Tibial nerve (tissue), 4 donors: ENCODE results near the gene MAN1A2. TPM values are rescaled to one million over a fixed set of nuclear protein-coding genes. Genes with fewer than 3 reads are reported as not detected.
"Not testable (repeated sequence)": the region's sequence is repeated elsewhere in the genome, so short reads cannot be mapped to it uniquely, and the experiment has no call there.

ENCODE experiments used
- DNase-seq, 2 donors: peaks; one replicate each; pipeline ENCODE4 v3.0.0-alpha.2; 2019; ENCODE audit warnings: low spot score in 2 of 2
- H3K27ac ChIP-seq, 4 donors: fragments of 200-600 bp; sonication (generic) in 3 of 4; one replicate each; pipeline ENCODE4 v1.5.1; 2017 to 2019; ENCODE audit warnings: mild to moderate bottlenecking in 1 of 4
- H3K27me3 ChIP-seq, 2 donors: fragments of 200-600 bp; sonication (generic) in 1 of 2; one replicate each; pipeline versions ENCODE4 v1.5.1 to v1.6.0; 2017 to 2019
- H3K36me3 ChIP-seq, 3 donors: fragments of 200-600 bp; sonication (generic); one replicate each; pipeline ENCODE4 v1.5.1; 2018 to 2019
- H3K4me1 ChIP-seq, 4 donors: fragments of 200-600 bp; sonication (generic) in 3 of 4; one replicate each; pipeline ENCODE4 v1.5.1; 2017 to 2019
- H3K4me3 ChIP-seq, 4 donors: fragments of 200-600 bp; sonication (generic) in 3 of 4; one replicate each; pipeline ENCODE4 v1.5.1; 2017 to 2019; ENCODE audit warnings: mild to moderate bottlenecking in 1 of 4, moderate library complexity in 1 of 4
- H3K9me3 ChIP-seq, 4 donors: fragments of 200-600 bp; sonication (generic) in 3 of 4; one replicate each; pipeline ENCODE4 v1.5.1; 2017 to 2019
- CTCF ChIP-seq, 5 experiments: fragments of 200-600 bp in 3 of 5; fragments of 450-650 bp in 2 of 5; sonication (generic) in 3 of 5; IDR thresholded peaks; one replicate each; pipeline ENCODE4 v1.5.1; 2016 to 2019; ENCODE audit warnings: antibody characterized with exemption in 5 of 5, mild to moderate bottlenecking in 3 of 5, moderate library complexity in 2 of 5
- EP300 ChIP-seq, 2 donors: sonication (generic); formaldehyde crosslinking; IDR thresholded peaks; one replicate each; pipeline ENCODE4 v1.6.1; 2017; ENCODE audit warnings: antibody characterized with exemption in 2 of 2, mild to moderate bottlenecking in 1 of 2
- POLR2A ChIP-seq, 2 donors: fragments of 450-650 bp; IDR thresholded peaks; one replicate each; pipeline ENCODE4 v1.6.1; 2017; ENCODE audit warnings: antibody characterized with exemption in 2 of 2, mild to moderate bottlenecking in 2 of 2, moderate library complexity in 2 of 2
- WGBS, 2 donors: methylation state at CpG; one replicate each; pipeline ENCODE4 v1.1.5; 2018; 5-methylcytosine and 5-hydroxymethylcytosine counted together
- total RNA-seq, 4 donors: library from RNA; depleted of rRNA; stranded (reverse); fragments of >200 nt; gene quantifications; one replicate each; pipeline ENCODE4 v1.1.0, GENCODE V29; 2016

MAN1A2 gene
- total RNA-seq, 4 donors from 2014 or later: 31.4 to 65.7 (median 45.6) TPM

- Histone ChIP-seq H3K4me1 (no peaks in the 10 kb centered on the region), H3K4me3 (no peak overlapping the region), H3K36me3 (no peaks in the 10 kb centered on the region), H3K27ac (no peak overlapping the region), H3K9me3 (no peaks in the 10 kb centered on the region), H3K27me3 (no peaks in the 10 kb centered on the region)
- no peak for DNase-seq
- no peak for TF ChIP-seq POLR2A (IDR thresholded peaks at IDR 0.05)
- TF ChIP-seq CTCF (IDR thresholded peaks at IDR 0.05): no peak
- no peak for TF ChIP-seq EP300 (IDR thresholded peaks at IDR 0.05)
- WGBS, 2 donors: 85 to 87% methylated on average over 4 of the region's 4 CpGs
These were observed 19.3 kb upstream of the MAN1A2 start for GRCh38 chr1:117347907-117348306.

GRCh38 chr1:117352695-117353094, 14.6 kb upstream of the MAN1A2 start:
- not testable (repeated sequence) for H3K27me3 ChIP-seq, DNase-seq, H3K4me3 ChIP-seq, H3K9me3 ChIP-seq, H3K27ac ChIP-seq, H3K4me1 ChIP-seq, H3K36me3 ChIP-seq
- 92 to 93% methylated on average over 2 of the region's 3 CpGs for WGBS, 2 donors

- DNase-seq, H3K27ac ChIP-seq, H3K27me3 ChIP-seq, H3K4me1 ChIP-seq, H3K9me3 ChIP-seq, H3K36me3 ChIP-seq, H3K4me3 ChIP-seq: not testable (repeated sequence)
- 87 to 91% methylated on average over 18 to 24 of the region's 24 CpGs for WGBS, 2 donors
These were observed 9.2 kb upstream of the MAN1A2 start for GRCh38 chr1:117357833-117358603.

GRCh38 chr1:117358604-117358887, 8.7 kb upstream of the MAN1A2 start:
- not testable (repeated sequence) for DNase-seq, H3K9me3 ChIP-seq, H3K27ac ChIP-seq, H3K27me3 ChIP-seq, H3K36me3 ChIP-seq, H3K4me3 ChIP-seq, H3K4me1 ChIP-seq
- 93 to 96% methylated on average over 7 of the region's 8 CpGs for WGBS, 2 donors

- TF ChIP-seq CTCF (IDR thresholded peaks at IDR 0.05) (no peak), EP300 (IDR thresholded peaks at IDR 0.05) (no peak), POLR2A (IDR thresholded peaks at IDR 0.05) (no peak)
- no peak overlapping the region for H3K27ac ChIP-seq
- no peak overlapping the region for H3K4me3 ChIP-seq
- WGBS, 2 donors: 64 to 66% methylated on average over 4 of the region's 4 CpGs
- no peak for DNase-seq
- no peaks in the 10 kb centered on the region for H3K36me3 ChIP-seq
- no peaks in the 10 kb centered on the region for H3K9me3 ChIP-seq
- H3K27me3 ChIP-seq: no peaks in the 10 kb centered on the region
- peaks cover 0 to 15% (median under 1%) of the 10 kb centered on the region in 4 donors for H3K4me1 ChIP-seq
These were observed 7.5 kb upstream of the MAN1A2 start for GRCh38 chr1:117359561-117360289.

- TF ChIP-seq POLR2A (IDR thresholded peaks at IDR 0.05): no peak
- TF ChIP-seq CTCF (IDR thresholded peaks at IDR 0.05): no peak
- no peak for TF ChIP-seq EP300 (IDR thresholded peaks at IDR 0.05)
- Histone ChIP-seq H3K27ac (no peak overlapping the region), H3K36me3 (no peaks in the 10 kb centered on the region), H3K4me3 (no peak overlapping the region), H3K4me1 (peaks cover 0 to 29% (median 10%) of the 10 kb centered on the region in 4 donors), H3K9me3 (no peaks in the 10 kb centered on the region), H3K27me3 (no peaks in the 10 kb centered on the region)
- 34 to 36% methylated on average over 1 of the region's 1 CpG for WGBS, 2 donors
- no peak for DNase-seq
These were observed 4.3 kb upstream of the MAN1A2 start for GRCh38 chr1:117362986-117363385.
